Lower leg skin (tissue), 3 donors: Measurements from ENCODE around the gene LYPD3.

ENCODE experiments used
- POLR2A ChIP-seq, 2 donors: fragments of 450-650 bp; IDR thresholded peaks; one replicate each; pipeline ENCODE4 v1.6.1; 2016 to 2017; ENCODE audit warnings: antibody characterized with exemption in 2 of 2, mild to moderate bottlenecking in 1 of 2, moderate library complexity in 1 of 2
- TF ChIP-seq, protein P1 (sequence below), 3 donors: fragments of 450-650 bp; IDR thresholded peaks; one replicate each; pipeline ENCODE4 v1.5.1; 2016; ENCODE audit warnings: antibody characterized with exemption in 3 of 3, mild to moderate bottlenecking in 3 of 3, moderate library complexity in 2 of 3

- TF ChIP-seq, protein P1, sequence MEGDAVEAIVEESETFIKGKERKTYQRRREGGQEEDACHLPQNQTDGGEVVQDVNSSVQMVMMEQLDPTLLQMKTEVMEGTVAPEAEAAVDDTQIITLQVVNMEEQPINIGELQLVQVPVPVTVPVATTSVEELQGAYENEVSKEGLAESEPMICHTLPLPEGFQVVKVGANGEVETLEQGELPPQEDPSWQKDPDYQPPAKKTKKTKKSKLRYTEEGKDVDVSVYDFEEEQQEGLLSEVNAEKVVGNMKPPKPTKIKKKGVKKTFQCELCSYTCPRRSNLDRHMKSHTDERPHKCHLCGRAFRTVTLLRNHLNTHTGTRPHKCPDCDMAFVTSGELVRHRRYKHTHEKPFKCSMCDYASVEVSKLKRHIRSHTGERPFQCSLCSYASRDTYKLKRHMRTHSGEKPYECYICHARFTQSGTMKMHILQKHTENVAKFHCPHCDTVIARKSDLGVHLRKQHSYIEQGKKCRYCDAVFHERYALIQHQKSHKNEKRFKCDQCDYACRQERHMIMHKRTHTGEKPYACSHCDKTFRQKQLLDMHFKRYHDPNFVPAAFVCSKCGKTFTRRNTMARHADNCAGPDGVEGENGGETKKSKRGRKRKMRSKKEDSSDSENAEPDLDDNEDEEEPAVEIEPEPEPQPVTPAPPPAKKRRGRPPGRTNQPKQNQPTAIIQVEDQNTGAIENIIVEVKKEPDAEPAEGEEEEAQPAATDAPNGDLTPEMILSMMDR (IDR thresholded peaks at IDR 0.05) = no peak
- no peak for TF ChIP-seq POLR2A (IDR thresholded peaks at IDR 0.05)
Observed at GRCh38 chr19:43495082-43495481, 29.7 kb upstream of the LYPD3 start.
